Natural killer cell treated with Interleukin-12 subunit alpha and Interleukin-12 subunit beta and Interleukin-15 and Interleukin-18, amount 100 ng/mL, for 72 hours (primary cell): ENCODE results near the gene MAG. TPM values are rescaled to one million over a fixed set of nuclear protein-coding genes. Genes with fewer than 3 reads are reported as not detected.
"Not testable (repeated sequence)": the region's sequence is repeated elsewhere in the genome, so short reads cannot be mapped to it uniquely, and the experiment has no call there.

ENCODE experiments used
- ATAC-seq, 2 donors: fragments of 150-1000 bp; cut with Tn5 transposase in 1 of 2; sonication (Bioruptor Pico), chemical (Tn5 transposase) in 1 of 2; 2 replicates each; pipeline ENCODE4 v1.10.0; 2021
- DNase-seq: peaks from one replicate; pipeline ENCODE4 v3.0.0; 2022; ENCODE audit warnings: low spot score
- H3K27ac Mint-ChIP-seq, 2 donors: 1 replicate in 1 of 2; 2 replicates in 1 of 2; pipeline ENCODE4 v1.8.0; 2022; ENCODE audit warnings: mixed read lengths in 2 of 2, mild to moderate bottlenecking in 1 of 2, moderate library complexity in 1 of 2
- H3K27me3 Mint-ChIP-seq, 2 donors: 1 replicate in 1 of 2; 2 replicates in 1 of 2; pipeline ENCODE4 v1.8.0; 2022; ENCODE audit warnings: mixed read lengths in 2 of 2
- H3K36me3 Mint-ChIP-seq: one replicate; pipeline ENCODE4 v1.8.0; 2022; ENCODE audit warnings: mixed read lengths
- H3K4me1 Mint-ChIP-seq, 2 donors: 1 replicate in 1 of 2; 2 replicates in 1 of 2; pipeline ENCODE4 v1.8.0; 2022; ENCODE audit warnings: low read depth in 2 of 2, mixed read lengths in 2 of 2, mild to moderate bottlenecking in 1 of 2
- H3K4me3 Mint-ChIP-seq: one replicate; pipeline ENCODE4 v1.8.0; 2022; ENCODE audit warnings: mixed read lengths
- H3K9me3 Mint-ChIP-seq: 2 replicates; pipeline ENCODE4 v1.8.0; 2022; ENCODE audit warnings: mixed read lengths
- total RNA-seq, 2 donors: library from RNA; stranded (reverse); gene quantifications; one replicate each; pipeline ENCODE4 v1.2.3, GENCODE V29; 2022

Gene MAG
- total RNA-seq, 2 donors from 2014 or later, result 0.38 TPM; not detected in 1

DNA sequence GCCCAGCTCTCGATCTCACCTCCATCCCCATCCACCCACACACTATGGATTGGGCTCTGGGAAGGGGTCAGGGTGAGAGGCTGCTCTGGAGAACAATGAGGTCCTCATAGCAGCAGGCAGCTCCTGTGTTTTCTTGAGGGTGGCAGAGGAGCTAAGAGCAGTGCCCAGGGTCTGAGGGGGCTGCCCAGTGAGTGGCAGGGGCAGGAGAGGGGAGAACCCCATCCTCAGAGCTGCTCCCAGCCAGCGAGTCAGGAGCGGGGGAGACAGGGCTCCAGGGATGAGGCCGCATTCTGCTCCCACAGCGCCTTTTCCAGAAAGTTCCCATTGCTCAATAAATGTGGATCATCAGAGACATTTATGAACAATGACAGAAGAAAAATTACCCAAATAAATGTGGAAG is 68.1 kb downstream of the MAG start:
- H3K27ac Mint-ChIP-seq, H3K36me3 Mint-ChIP-seq, H3K4me3 Mint-ChIP-seq, H3K9me3 Mint-ChIP-seq, ATAC-seq, DNase-seq: not testable (repeated sequence)
- peaks cover 14 to 17% of the 10 kb centered on the region in 2 donors for H3K27me3 Mint-ChIP-seq
- peaks cover 13 to 21% of the 10 kb centered on the region in 2 donors for H3K4me1 Mint-ChIP-seq

DNA sequence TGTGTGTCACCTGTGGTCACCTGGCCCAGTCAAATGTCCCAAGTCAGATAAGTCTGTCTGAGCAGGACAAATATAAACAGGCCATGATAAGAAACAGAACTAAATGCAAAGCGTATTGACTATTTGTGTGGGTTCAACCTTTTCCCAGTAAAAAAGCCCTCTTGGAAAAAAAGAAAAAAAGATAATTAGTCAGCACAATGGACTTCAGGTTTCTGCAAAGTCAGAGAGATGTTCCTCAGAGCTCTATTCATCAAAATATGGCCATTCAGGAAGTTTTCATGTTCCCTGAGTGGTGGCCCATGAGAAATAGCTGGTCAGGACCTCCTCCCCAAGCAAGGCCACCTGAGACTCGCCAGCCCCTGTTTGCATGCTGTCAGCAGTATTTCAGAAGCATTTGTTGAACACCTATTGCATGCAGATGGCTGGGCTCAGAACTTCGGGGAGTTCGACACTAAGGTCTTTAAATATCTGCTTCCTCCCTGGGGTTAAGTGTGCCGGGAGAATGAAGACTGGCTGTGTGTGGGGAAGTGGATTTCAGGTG is 69.0 kb downstream of the MAG start:
- H3K27ac Mint-ChIP-seq, result peak overlapping the region in 1 of 2 donors; percentile 65

DNA sequence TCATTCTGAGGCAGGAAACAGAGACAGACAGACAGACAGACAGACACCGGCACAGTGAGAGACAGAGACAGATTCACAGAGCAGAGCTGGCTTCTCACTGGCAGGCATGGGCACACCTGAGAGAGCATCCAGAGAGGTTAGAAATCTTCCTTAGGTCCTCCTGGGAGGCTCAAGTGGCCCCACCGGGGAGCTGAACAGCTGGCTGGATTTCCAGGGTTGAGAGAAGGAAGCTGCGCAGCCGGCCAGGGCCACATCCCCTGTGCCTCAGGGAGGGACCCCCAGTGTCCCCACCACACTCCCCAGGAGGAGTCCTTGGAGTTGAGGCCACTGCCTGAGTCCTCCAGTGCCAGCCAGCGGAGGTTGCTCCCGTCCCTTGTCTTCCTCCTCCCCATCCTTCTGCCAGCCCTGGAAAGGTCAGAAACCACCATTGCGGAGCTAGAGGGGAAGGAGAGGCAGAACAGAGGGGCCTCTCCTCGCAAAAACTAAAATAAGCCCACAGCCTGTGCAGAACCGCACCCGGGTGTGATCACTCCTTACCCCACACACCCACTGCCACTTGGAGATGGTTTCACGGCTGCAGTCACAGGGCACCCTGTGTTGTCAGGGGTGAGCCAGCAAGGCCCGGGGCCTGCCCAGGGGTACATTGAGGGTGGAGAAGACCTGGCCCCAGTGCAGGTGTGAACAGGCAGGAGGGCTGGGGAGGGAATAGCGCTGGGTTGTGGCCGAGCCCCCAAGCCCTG is 70.5 kb downstream of the MAG start:
- DNase-seq (no peak), ATAC-seq (peak; percentile 17 to 57)
- Mint-ChIP-seq H3K36me3 (no peaks in the 10 kb centered on the region), H3K27me3 (peaks cover 19 to 20% of the 10 kb centered on the region in 2 donors), H3K9me3 (no peaks in the 10 kb centered on the region), H3K4me1 (peaks cover 10 to 12% of the 10 kb centered on the region in 2 donors), H3K4me3 (no peak overlapping the region), H3K27ac (peak overlapping the region in 1 of 2 donors; percentile 65)

More for the DNA sequence above, 69.0 kb downstream of the MAG start:
- ATAC-seq, result no peak
- Mint-ChIP-seq H3K27me3 (peaks cover 17 to 19% of the 10 kb centered on the region in 2 donors), H3K4me1 (peaks cover 11 to 18% of the 10 kb centered on the region in 2 donors), H3K36me3 (no peaks in the 10 kb centered on the region), H3K9me3 (no peaks in the 10 kb centered on the region), H3K4me3 (no peak overlapping the region)
- peak; percentile 34 for DNase-seq

DNA sequence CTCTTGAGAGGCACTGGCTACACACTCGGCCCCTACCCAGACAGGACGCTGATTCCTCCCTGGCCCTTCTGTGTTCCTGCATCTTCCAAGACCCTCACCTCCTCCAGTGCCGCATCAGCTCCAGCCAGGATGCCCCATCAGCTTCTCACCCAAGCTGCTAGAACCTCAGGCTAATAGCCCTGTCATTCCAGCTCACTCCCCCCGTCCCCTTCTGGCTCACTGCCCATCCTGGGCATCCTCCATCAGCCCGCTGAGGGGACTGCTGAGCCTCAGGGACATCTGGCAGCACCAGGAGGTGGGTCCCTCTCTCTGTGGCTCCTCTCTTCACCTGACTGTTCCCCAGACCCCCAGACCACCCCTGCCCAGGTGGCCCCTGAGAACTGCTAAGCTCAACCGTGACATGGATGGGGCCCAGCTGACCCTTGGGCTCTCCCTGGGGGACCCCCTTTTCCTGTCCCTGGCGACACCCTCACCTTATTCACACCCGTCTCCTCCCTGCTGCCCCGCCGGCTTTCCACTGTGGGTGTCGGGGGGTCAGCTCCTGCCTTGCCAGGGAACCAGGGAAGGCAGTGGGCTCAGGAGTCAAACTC is 71.1 kb downstream of the MAG start:
- peaks cover 12 to 18% of the 10 kb centered on the region in 2 donors for H3K27me3 Mint-ChIP-seq
- no peaks in the 10 kb centered on the region for H3K9me3 Mint-ChIP-seq
- ATAC-seq (no peak), DNase-seq (no peak)
- peaks cover 3 to 7% of the 10 kb centered on the region in 2 donors for H3K4me1 Mint-ChIP-seq
- H3K4me3 Mint-ChIP-seq, result no peak overlapping the region
- H3K27ac Mint-ChIP-seq, result no peak overlapping the region
- no peaks in the 10 kb centered on the region for H3K36me3 Mint-ChIP-seq

Other genes starting within 250 kb of the MAG start
- not detected for gene FXYD3, start 176.3 kb upstream of the MAG start, total RNA-seq
- not detected for gene LGI4, start 157.1 kb upstream of the MAG start, total RNA-seq
- gene FXYD1, start 153.3 kb upstream of the MAG start, total RNA-seq, result not detected
- not detected for gene FXYD7, start 148.9 kb upstream of the MAG start, total RNA-seq
- gene FXYD5, start 137.4 kb upstream of the MAG start, total RNA-seq, result 100 to 1,000 TPM; 141 to 236 TPM
- not detected for gene FAM187B, start 63.4 kb upstream of the MAG start, total RNA-seq
- gene LSR, start 43.2 kb upstream of the MAG start, total RNA-seq, result 1 to 10 TPM; 1.5 to 2.7 TPM
- 100 to 1,000 TPM in 1 of 2 donors, 10 to 100 TPM in 1; 90.4 to 102 TPM for gene USF2, start 23.2 kb upstream of the MAG start, total RNA-seq
- gene HAMP, start 9.6 kb upstream of the MAG start, total RNA-seq, result 1 to 10 TPM in 1 of 2 donors, under 1 TPM in 1; 0.92 to 2.4 TPM
- 10 to 100 TPM in 1 of 2 donors, 1 to 10 TPM in 1; 1.1 to 15.0 TPM for gene CD22, start 37.0 kb downstream of the MAG start, total RNA-seq
- gene FFAR1, start 55.7 kb downstream of the MAG start, total RNA-seq, result under 1 TPM; 0.19 to 0.36 TPM
- gene FFAR3, start 66.3 kb downstream of the MAG start, total RNA-seq, result under 1 TPM in 1 of 2 donors, not detected in 1; 0.62 TPM
- gene GPR42, start 78.9 kb downstream of the MAG start, total RNA-seq, result under 1 TPM in 1 of 2 donors, not detected in 1; 0.56 TPM
- not detected for gene FFAR2, start 156.1 kb downstream of the MAG start, total RNA-seq
- gene KRTDAP, start 198.3 kb downstream of the MAG start, total RNA-seq, result not detected
- 1 to 10 TPM in 1 of 2 donors, not detected in 1; 1.8 TPM for gene DMKN, start 221.5 kb downstream of the MAG start, total RNA-seq
- not detected for gene SBSN, start 236.2 kb downstream of the MAG start, total RNA-seq
- gene GAPDHS, start 241.3 kb downstream of the MAG start, total RNA-seq, result not detected